ENCODE results near the gene PHF14. TPM values are rescaled to one million over a fixed set of nuclear protein-coding genes. Genes with fewer than 3 reads are reported as not detected.

Gene PHF14
- total and polyA plus RNA-seq, 4 donors: 6.9 to 24.4 (median 15.3) TPM

GRCh38 chr7:11021468-11021867 lies 47.8 kb downstream of the PHF14 start:
- no peak for DNase-seq (ENCODE audit: low spot score)
- H3K36me3 ChIP-seq (ENCODE audit: control insufficient read depth in 4 of 4, insufficient read depth in 3 of 4, low read depth in 1 of 4, low read length in 3 of 4): peaks cover 6 to 13% (median 7%) of the 10 kb centered on the region in 4 donors
- H3K27me3 ChIP-seq (ENCODE audit: control insufficient read depth in 4 of 4, insufficient read depth in 4 of 4, low read length in 3 of 4): no peaks in the 10 kb centered on the region
- no peaks in the 10 kb centered on the region for H3K9me3 ChIP-seq (ENCODE audit: control insufficient read depth in 4 of 4, low read length in 3 of 4)
- H3K4me1 ChIP-seq (ENCODE audit: control insufficient read depth in 4 of 4, insufficient read depth in 4 of 4, low read length in 3 of 4): no peaks in the 10 kb centered on the region
- H3K27ac ChIP-seq (ENCODE audit: low read depth in 1 of 2, low read length in 2 of 2): no peak overlapping the region
- no peak overlapping the region for H3K4me3 ChIP-seq (ENCODE audit: low read depth in 1 of 3, low read length in 3 of 3)
- 90% methylated on average over 1 of the region's 1 CpG for WGBS
- no peak overlapping the region for H3K9ac ChIP-seq (ENCODE audit: low read depth in 1 of 2, low read length in 2 of 2)
- TF ChIP-seq NR2F2 (IDR thresholded peaks at IDR 0.05) (no peak), HNF4G (IDR thresholded peaks at IDR 0.05) (no peak), SP1 (IDR thresholded peaks at IDR 0.05) (no peak), GABPA (IDR thresholded peaks at IDR 0.05 in 1 of 2, conservative IDR thresholded peaks at IDR 0.05 in 1 of 2) (no peak), JUND (IDR thresholded peaks at IDR 0.05) (no peak), TAF1 (conservative IDR thresholded peaks at IDR 0.05) (no peak), ATF3 (IDR thresholded peaks at IDR 0.05) (no peak), EGR1 (IDR thresholded peaks at IDR 0.05; ENCODE audit: low read depth in 2 of 2) (no peak), RAD21 (IDR thresholded peaks at IDR 0.05) (no peak)
- TF ChIP-seq, protein P1, sequence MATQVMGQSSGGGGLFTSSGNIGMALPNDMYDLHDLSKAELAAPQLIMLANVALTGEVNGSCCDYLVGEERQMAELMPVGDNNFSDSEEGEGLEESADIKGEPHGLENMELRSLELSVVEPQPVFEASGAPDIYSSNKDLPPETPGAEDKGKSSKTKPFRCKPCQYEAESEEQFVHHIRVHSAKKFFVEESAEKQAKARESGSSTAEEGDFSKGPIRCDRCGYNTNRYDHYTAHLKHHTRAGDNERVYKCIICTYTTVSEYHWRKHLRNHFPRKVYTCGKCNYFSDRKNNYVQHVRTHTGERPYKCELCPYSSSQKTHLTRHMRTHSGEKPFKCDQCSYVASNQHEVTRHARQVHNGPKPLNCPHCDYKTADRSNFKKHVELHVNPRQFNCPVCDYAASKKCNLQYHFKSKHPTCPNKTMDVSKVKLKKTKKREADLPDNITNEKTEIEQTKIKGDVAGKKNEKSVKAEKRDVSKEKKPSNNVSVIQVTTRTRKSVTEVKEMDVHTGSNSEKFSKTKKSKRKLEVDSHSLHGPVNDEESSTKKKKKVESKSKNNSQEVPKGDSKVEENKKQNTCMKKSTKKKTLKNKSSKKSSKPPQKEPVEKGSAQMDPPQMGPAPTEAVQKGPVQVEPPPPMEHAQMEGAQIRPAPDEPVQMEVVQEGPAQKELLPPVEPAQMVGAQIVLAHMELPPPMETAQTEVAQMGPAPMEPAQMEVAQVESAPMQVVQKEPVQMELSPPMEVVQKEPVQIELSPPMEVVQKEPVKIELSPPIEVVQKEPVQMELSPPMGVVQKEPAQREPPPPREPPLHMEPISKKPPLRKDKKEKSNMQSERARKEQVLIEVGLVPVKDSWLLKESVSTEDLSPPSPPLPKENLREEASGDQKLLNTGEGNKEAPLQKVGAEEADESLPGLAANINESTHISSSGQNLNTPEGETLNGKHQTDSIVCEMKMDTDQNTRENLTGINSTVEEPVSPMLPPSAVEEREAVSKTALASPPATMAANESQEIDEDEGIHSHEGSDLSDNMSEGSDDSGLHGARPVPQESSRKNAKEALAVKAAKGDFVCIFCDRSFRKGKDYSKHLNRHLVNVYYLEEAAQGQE (IDR thresholded peaks at IDR 0.05): no peak
- TF ChIP-seq, protein P2, sequence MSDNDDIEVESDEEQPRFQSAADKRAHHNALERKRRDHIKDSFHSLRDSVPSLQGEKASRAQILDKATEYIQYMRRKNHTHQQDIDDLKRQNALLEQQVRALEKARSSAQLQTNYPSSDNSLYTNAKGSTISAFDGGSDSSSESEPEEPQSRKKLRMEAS (IDR thresholded peaks at IDR 0.05): no peak

DNA sequence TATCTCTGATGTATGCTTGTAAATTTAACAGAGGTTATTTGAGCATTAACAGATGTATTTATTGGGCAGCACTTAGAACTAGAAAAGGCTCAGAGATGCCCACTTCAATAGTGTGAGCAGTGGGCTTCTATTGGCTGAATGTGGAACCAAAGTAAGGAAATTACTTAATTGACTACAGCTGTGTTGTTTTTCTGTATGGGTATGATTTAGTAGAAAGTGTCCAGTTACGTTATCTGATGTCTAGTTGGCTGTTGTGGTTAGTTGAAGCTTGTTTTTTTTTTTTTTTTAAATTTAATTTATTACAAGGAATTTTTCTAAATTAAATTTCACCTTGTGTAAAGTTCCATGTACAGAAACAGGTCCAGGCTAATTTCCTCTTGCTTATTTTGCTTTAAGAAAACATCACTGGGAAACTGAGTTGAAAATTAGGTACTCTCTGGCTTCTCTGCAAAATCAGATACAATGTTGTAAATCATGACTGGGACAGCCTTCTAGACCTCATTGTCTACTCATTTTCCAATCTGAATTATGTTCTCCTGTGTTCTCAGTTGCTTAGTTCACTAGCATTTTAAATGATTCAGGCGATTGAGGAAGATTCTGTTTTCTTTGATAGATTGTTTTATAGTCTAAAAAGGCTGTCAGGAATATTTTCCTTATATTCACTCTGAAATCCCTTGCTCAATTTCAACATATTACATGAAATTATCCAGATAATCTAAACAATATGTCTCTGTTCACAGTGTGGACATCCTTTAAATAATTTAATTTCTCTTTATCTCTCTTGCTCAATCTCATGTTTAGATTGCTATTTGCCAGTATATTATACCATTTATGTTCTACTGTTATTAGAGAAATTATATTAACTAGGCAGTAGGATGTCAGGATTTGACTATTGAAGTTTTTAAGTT lies 53.0 kb downstream of the PHF14 start:
- H3K4me1 ChIP-seq (ENCODE audit: control insufficient read depth in 4 of 4, insufficient read depth in 4 of 4, low read length in 3 of 4): no peaks in the 10 kb centered on the region
- no peak overlapping the region for H3K9ac ChIP-seq (ENCODE audit: low read depth in 1 of 2, low read length in 2 of 2)
- 91% methylated on average over 2 of the region's 2 CpGs for WGBS
- H3K27me3 ChIP-seq (ENCODE audit: control insufficient read depth in 4 of 4, insufficient read depth in 4 of 4, low read length in 3 of 4): no peaks in the 10 kb centered on the region
- no peak for DNase-seq (ENCODE audit: low spot score)
- no peak overlapping the region for H3K4me3 ChIP-seq (ENCODE audit: low read depth in 1 of 3, low read length in 3 of 3)
- H3K36me3 ChIP-seq (ENCODE audit: control insufficient read depth in 4 of 4, insufficient read depth in 3 of 4, low read depth in 1 of 4, low read length in 3 of 4): peaks cover 3 to 13% (median 7%) of the 10 kb centered on the region in 4 donors
- no peak for TF ChIP-seq JUND (IDR thresholded peaks at IDR 0.05)
- TF ChIP-seq RXRA (IDR thresholded peaks at IDR 0.05): no peak
- no peak for TF ChIP-seq HNF4A (conservative IDR thresholded peaks at IDR 0.05)
- TF ChIP-seq YY1 (IDR thresholded peaks at IDR 0.05): no peak
- TF ChIP-seq ZBTB33 (IDR thresholded peaks at IDR 0.05): no peak
- no peak for TF ChIP-seq EGR1 (IDR thresholded peaks at IDR 0.05; ENCODE audit: low read depth in 2 of 2)
- TF ChIP-seq, protein P2 (IDR thresholded peaks at IDR 0.05): no peak
- TF ChIP-seq HNF4G (IDR thresholded peaks at IDR 0.05): no peak
- TF ChIP-seq, protein P1 (IDR thresholded peaks at IDR 0.05): no peak
- no peak for TF ChIP-seq FOXA2 (IDR thresholded peaks at IDR 0.05)
- TF ChIP-seq FOXA1 (IDR thresholded peaks at IDR 0.05): no peak
- no peak overlapping the region for H3K27ac ChIP-seq (ENCODE audit: low read depth in 1 of 2, low read length in 2 of 2)
- no peaks in the 10 kb centered on the region for H3K9me3 ChIP-seq (ENCODE audit: control insufficient read depth in 4 of 4, low read length in 3 of 4)
